ENCODE results near the gene AQP2.

The AQP2 gene

GRCh38 chr12:49969027-49969426 is 18.5 kb downstream of the AQP2 start:
- Histone ChIP-seq H3K4me3 (ENCODE audit: low read depth, low read length, poor library complexity, severe bottlenecking) (no peak overlapping the region), H3K79me2 (ENCODE audit: insufficient read depth, low read length) (no peaks in the 10 kb centered on the region), H3K9me2 (ENCODE audit: low read depth, low read length) (no peaks in the 10 kb centered on the region), H3K27ac (ENCODE audit: low read depth, low read length, poor library complexity, severe bottlenecking) (no peak overlapping the region), H2AFZ (ENCODE audit: low read length) (no peak overlapping the region), H4K20me1 (ENCODE audit: insufficient read depth, low read length) (no peaks in the 10 kb centered on the region), H3K36me3 (ENCODE audit: insufficient read depth, low read length) (no peaks in the 10 kb centered on the region), H3K9ac (ENCODE audit: low read length) (no peak overlapping the region), H3K4me2 (ENCODE audit: low read length) (no peak overlapping the region), H3F3A (ENCODE audit: insufficient read depth, low read length) (no peaks in the 10 kb centered on the region), H3K9me3 (ENCODE audit: low read length) (no peaks in the 10 kb centered on the region), H3K27me3 (ENCODE audit: insufficient read depth, low read length) (0 out of 2 replicates have a peak, but pooled peaks cover 3% of the 10 kb centered on the region), H3K4me1 (ENCODE audit: insufficient read depth, low read length, severe bottlenecking) (peaks cover 9% of the 10 kb centered on the region)
- TF ChIP-seq CTCF (IDR thresholded peaks at IDR 0.05; ENCODE audit: low read length): no peak
- no peak for TF ChIP-seq EZH2 (IDR thresholded peaks at IDR 0.05; ENCODE audit: borderline replicate concordance, low read length)

- Histone ChIP-seq H3K27me3 (ENCODE audit: insufficient read depth, low read length) (0 out of 2 replicates have a peak, but pooled peaks cover 3% of the 10 kb centered on the region), H3K9ac (ENCODE audit: low read length) (no peak overlapping the region), H3K36me3 (ENCODE audit: insufficient read depth, low read length) (no peaks in the 10 kb centered on the region), H2AFZ (ENCODE audit: low read length) (no peak overlapping the region), H3K4me3 (ENCODE audit: low read depth, low read length, poor library complexity, severe bottlenecking) (no peak overlapping the region), H3K27ac (ENCODE audit: low read depth, low read length, poor library complexity, severe bottlenecking) (no peak overlapping the region), H3K9me2 (ENCODE audit: low read depth, low read length) (no peaks in the 10 kb centered on the region), H3F3A (ENCODE audit: insufficient read depth, low read length) (no peaks in the 10 kb centered on the region), H3K4me1 (ENCODE audit: insufficient read depth, low read length, severe bottlenecking) (peaks cover 9% of the 10 kb centered on the region), H3K4me2 (ENCODE audit: low read length) (no peak overlapping the region), H3K9me3 (ENCODE audit: low read length) (no peaks in the 10 kb centered on the region), H3K79me2 (ENCODE audit: insufficient read depth, low read length) (no peaks in the 10 kb centered on the region), H4K20me1 (ENCODE audit: insufficient read depth, low read length) (no peaks in the 10 kb centered on the region)
- TF ChIP-seq EZH2 (IDR thresholded peaks at IDR 0.05; ENCODE audit: borderline replicate concordance, low read length) (no peak), CTCF (IDR thresholded peaks at IDR 0.05; ENCODE audit: low read length) (no peak)
Measured at GRCh38 chr12:49969651-49970429, 19.3 kb downstream of the AQP2 start.

- no peaks in the 10 kb centered on the region for H3K36me3 ChIP-seq (ENCODE audit: insufficient read depth, low read length)
- H4K20me1 ChIP-seq (ENCODE audit: insufficient read depth, low read length): no peaks in the 10 kb centered on the region
- no peaks in the 10 kb centered on the region for H3F3A ChIP-seq (ENCODE audit: insufficient read depth, low read length)
- no peak overlapping the region for H3K27ac ChIP-seq (ENCODE audit: low read depth, low read length, poor library complexity, severe bottlenecking)
- no peak overlapping the region for H3K9ac ChIP-seq (ENCODE audit: low read length)
- peaks cover 9% of the 10 kb centered on the region for H3K4me1 ChIP-seq (ENCODE audit: insufficient read depth, low read length, severe bottlenecking)
- no peak overlapping the region for H3K4me2 ChIP-seq (ENCODE audit: low read length)
- H3K79me2 ChIP-seq (ENCODE audit: insufficient read depth, low read length): no peaks in the 10 kb centered on the region
- no peak for TF ChIP-seq CTCF (IDR thresholded peaks at IDR 0.05; ENCODE audit: low read length)
- no peak for TF ChIP-seq EZH2 (IDR thresholded peaks at IDR 0.05; ENCODE audit: borderline replicate concordance, low read length)
- no peak overlapping the region for H3K4me3 ChIP-seq (ENCODE audit: low read depth, low read length, poor library complexity, severe bottlenecking)
- no peaks in the 10 kb centered on the region for H3K9me2 ChIP-seq (ENCODE audit: low read depth, low read length)
- no peaks in the 10 kb centered on the region for H3K9me3 ChIP-seq (ENCODE audit: low read length)
- H3K27me3 ChIP-seq (ENCODE audit: insufficient read depth, low read length): 0 out of 2 replicates have a peak, but pooled peaks cover 3% of the 10 kb centered on the region
- H2AFZ ChIP-seq (ENCODE audit: low read length): no peak overlapping the region
Measured at GRCh38 chr12:49970658-49971057, 20.1 kb downstream of the AQP2 start.

Data from OCI-LY1 (cell line).